ENCODE data around the gene NPAS3.

DNA sequence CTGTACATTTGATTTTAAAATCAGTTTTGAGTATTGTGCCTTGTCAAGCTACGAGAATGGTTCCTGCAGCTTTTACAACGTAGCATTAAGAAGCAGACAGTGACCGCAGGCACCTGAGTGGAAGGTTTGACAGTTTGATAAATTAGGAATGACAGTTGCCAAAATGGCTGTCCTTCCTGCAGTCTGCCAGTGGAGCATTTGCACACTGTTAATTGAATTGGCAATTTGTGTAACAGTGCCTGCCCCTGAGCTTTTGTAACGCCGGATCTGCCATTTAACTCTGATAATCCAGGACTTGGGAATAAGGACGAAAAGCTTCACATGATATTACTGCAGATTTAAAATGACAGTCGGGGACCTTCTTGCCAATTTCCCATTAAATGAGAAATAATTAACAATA is 385.3 kb downstream of the NPAS3 start:
- TF ChIP-seq, protein P1, sequence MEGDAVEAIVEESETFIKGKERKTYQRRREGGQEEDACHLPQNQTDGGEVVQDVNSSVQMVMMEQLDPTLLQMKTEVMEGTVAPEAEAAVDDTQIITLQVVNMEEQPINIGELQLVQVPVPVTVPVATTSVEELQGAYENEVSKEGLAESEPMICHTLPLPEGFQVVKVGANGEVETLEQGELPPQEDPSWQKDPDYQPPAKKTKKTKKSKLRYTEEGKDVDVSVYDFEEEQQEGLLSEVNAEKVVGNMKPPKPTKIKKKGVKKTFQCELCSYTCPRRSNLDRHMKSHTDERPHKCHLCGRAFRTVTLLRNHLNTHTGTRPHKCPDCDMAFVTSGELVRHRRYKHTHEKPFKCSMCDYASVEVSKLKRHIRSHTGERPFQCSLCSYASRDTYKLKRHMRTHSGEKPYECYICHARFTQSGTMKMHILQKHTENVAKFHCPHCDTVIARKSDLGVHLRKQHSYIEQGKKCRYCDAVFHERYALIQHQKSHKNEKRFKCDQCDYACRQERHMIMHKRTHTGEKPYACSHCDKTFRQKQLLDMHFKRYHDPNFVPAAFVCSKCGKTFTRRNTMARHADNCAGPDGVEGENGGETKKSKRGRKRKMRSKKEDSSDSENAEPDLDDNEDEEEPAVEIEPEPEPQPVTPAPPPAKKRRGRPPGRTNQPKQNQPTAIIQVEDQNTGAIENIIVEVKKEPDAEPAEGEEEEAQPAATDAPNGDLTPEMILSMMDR (IDR thresholded peaks at IDR 0.05 in 8 of 11, conservative IDR thresholded peaks at IDR 0.05 in 3 of 11): no peak
- TF ChIP-seq POLR2AphosphoS5 (IDR thresholded peaks at IDR 0.05) (no peak), POLR2A (IDR thresholded peaks at IDR 0.05) (no peak)
